ENCODE measurements around the gene EPN3.

The EPN3 gene

GRCh38 chr17:50570528-50570927, 38.0 kb downstream of the EPN3 start:
- DNase-seq, result no peak

GRCh38 chr17:50571681-50572080, 39.1 kb downstream of the EPN3 start:
- DNase-seq, result no peak

- no peak for DNase-seq
These were observed 40.0 kb downstream of the EPN3 start for GRCh38 chr17:50572541-50572940.

- no peak for DNase-seq
These were observed 41.5 kb downstream of the EPN3 start for GRCh38 chr17:50573866-50574611.

- DNase-seq, result no peak
These were observed 43.2 kb downstream of the EPN3 start for GRCh38 chr17:50575581-50576210.

- no peak for DNase-seq
These were observed 44.3 kb downstream of the EPN3 start for GRCh38 chr17:50576864-50577263.

- no peak for DNase-seq
These were observed 45.0 kb downstream of the EPN3 start for GRCh38 chr17:50577451-50577954.

- no peak for DNase-seq
These were observed 45.6 kb downstream of the EPN3 start for GRCh38 chr17:50578173-50578572.

GRCh38 chr17:50579399-50579798, 46.9 kb downstream of the EPN3 start:
- no peak for DNase-seq

GRCh38 chr17:50580646-50581045, 48.1 kb downstream of the EPN3 start:
- no peak for DNase-seq

GRCh38 chr17:50581316-50581715, 48.8 kb downstream of the EPN3 start:
- no peak for DNase-seq

- DNase-seq, result no peak
These were observed 50.2 kb downstream of the EPN3 start for GRCh38 chr17:50582741-50583140.

- DNase-seq, result no peak
These were observed 51.1 kb downstream of the EPN3 start for GRCh38 chr17:50583641-50584040.

GRCh38 chr17:50584116-50584515, 51.6 kb downstream of the EPN3 start:
- DNase-seq, result no peak

GRCh38 chr17:50584749-50585148, 52.2 kb downstream of the EPN3 start:
- no peak for DNase-seq

- DNase-seq, result no peak
These were observed 52.8 kb downstream of the EPN3 start for GRCh38 chr17:50585346-50585745.

GRCh38 chr17:50585891-50586290, 53.4 kb downstream of the EPN3 start:
- no peak for DNase-seq

GRCh38 chr17:50586421-50587247, 54.1 kb downstream of the EPN3 start:
- DNase-seq, result no peak

GRCh38 chr17:50587571-50587970, 55.0 kb downstream of the EPN3 start:
- no peak for DNase-seq

- DNase-seq, result no peak
These were observed 56.0 kb downstream of the EPN3 start for GRCh38 chr17:50588391-50589049.

- DNase-seq, result no peak
These were observed 56.7 kb downstream of the EPN3 start for GRCh38 chr17:50589095-50589705.

- DNase-seq, result no peak
These were observed 58.6 kb downstream of the EPN3 start for GRCh38 chr17:50590946-50591737.

Data from midbrain (tissue), 1 donor.